ENCODE measurements around the gene RFC4. TPM values are rescaled to one million over a fixed set of nuclear protein-coding genes. Genes with fewer than 3 reads are reported as not detected.

The RFC4 gene
- total RNA-seq, 1 donor from 2014 or later: 22.1 TPM

- DNase-seq (ENCODE audit: low read depth in 2 of 2): no peak
Observed at GRCh38 chr3:186787642-186788481, 18.4 kb downstream of the RFC4 start.

- DNase-seq (ENCODE audit: low read depth in 2 of 2): no peak
Observed at GRCh38 chr3:186786922-186787321, 19.4 kb downstream of the RFC4 start.

GRCh38 chr3:186785495-186786018 is 20.7 kb downstream of the RFC4 start:
- DNase-seq (ENCODE audit: low read depth in 2 of 2): no peak

- no peak for DNase-seq (ENCODE audit: low read depth in 2 of 2)
Observed at GRCh38 chr3:186784820-186785494, 21.3 kb downstream of the RFC4 start.

GRCh38 chr3:186783731-186784515 is 22.4 kb downstream of the RFC4 start:
- DNase-seq (ENCODE audit: low read depth in 2 of 2): peak; percentile 65 to 82

- peak; percentile 80 to 91 for DNase-seq (ENCODE audit: low read depth in 2 of 2)
Observed at GRCh38 chr3:186783058-186783730, 23.1 kb downstream of the RFC4 start, which contains the start of gene EIF4A2. Gene EIF4A2, plus strand, starts transcription at chr3:186783577. Its CDS starts 34 bp downstream, at chr3:186783611.

- no peak for DNase-seq (ENCODE audit: low read depth in 2 of 2)
Observed at GRCh38 chr3:186782542-186783057, 23.7 kb downstream of the RFC4 start.

- DNase-seq (ENCODE audit: low read depth in 2 of 2): no peak
Observed at GRCh38 chr3:186779204-186779603, 27.1 kb downstream of the RFC4 start.

- no peak for DNase-seq (ENCODE audit: low read depth in 2 of 2)
Observed at GRCh38 chr3:186775999-186776398, 30.3 kb downstream of the RFC4 start.

- peak in 1 of 2 donors; percentile 54 for DNase-seq (ENCODE audit: low read depth in 2 of 2)
Observed at GRCh38 chr3:186772701-186773417, 33.4 kb downstream of the RFC4 start.

- DNase-seq (ENCODE audit: low read depth in 2 of 2): no peak
Observed at GRCh38 chr3:186772281-186772694, 34.0 kb downstream of the RFC4 start.

GRCh38 chr3:186760897-186761447 is 45.3 kb downstream of the RFC4 start:
- DNase-seq (ENCODE audit: low read depth in 2 of 2): no peak

GRCh38 chr3:186760141-186760833 is 46.0 kb downstream of the RFC4 start:
- DNase-seq (ENCODE audit: low read depth in 2 of 2): no peak

GRCh38 chr3:186759231-186759930 is 46.9 kb downstream of the RFC4 start:
- DNase-seq (ENCODE audit: low read depth in 2 of 2): no peak

GRCh38 chr3:186757686-186758220 is 48.5 kb downstream of the RFC4 start:
- DNase-seq (ENCODE audit: low read depth in 2 of 2): no peak

- DNase-seq (ENCODE audit: low read depth in 2 of 2): no peak
Observed at GRCh38 chr3:186757214-186757613, 49.1 kb downstream of the RFC4 start.

- no peak for DNase-seq (ENCODE audit: low read depth in 2 of 2)
Observed at GRCh38 chr3:186754871-186755270, 51.4 kb downstream of the RFC4 start.

GRCh38 chr3:186754006-186754405 is 52.3 kb downstream of the RFC4 start:
- DNase-seq (ENCODE audit: low read depth in 2 of 2): no peak

Measured in dermis microvascular lymphatic vessel endothelial cell (primary cell).